ENCODE data around the gene COQ6.
A peak's percentile ranks its signal among the peaks of the same experiment; 100 is the strongest.
"Not testable (repeated sequence)": the region's sequence is repeated elsewhere in the genome, so short reads cannot be mapped to it uniquely, and the experiment has no call there.

Gene COQ6

GRCh38 chr14:73949752-73950734, at the start of gene COQ6, which contains the start of gene FAM161B:
Gene COQ6, plus strand, starts transcription at chr14:73950302. Its CDS starts 31 bp downstream, at chr14:73950333.
Gene FAM161B, minus strand, starts transcription at chr14:73950094. Its CDS starts 68 bp downstream, at chr14:73950026.
- peak; percentile 81 for DNase-seq

- no peak for DNase-seq
Measured at GRCh38 chr14:73903028-73903427, 47.1 kb upstream of the COQ6 start.

DNA sequence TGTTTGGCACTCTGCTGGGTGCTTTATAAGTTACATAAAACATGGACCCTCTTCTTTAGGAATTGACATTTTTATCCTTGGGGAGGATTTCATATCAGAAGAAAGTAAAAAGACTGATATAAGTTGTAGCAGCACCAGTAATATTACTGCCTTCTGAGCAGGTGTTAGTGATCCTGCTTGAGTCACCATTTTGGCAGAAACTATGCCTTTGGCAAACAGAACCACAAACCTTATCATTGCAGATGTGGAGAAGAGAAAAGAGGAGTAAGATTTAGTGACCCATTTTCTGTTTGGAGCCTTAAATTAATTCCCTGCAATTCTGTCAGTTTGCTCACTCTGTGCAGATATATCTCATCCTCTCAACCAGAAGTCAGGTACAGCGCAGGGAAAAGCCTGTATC, 40.4 kb upstream of the COQ6 start:
- no peak for DNase-seq

- no peak for DNase-seq
Measured at GRCh38 chr14:73913256-73913655, 36.8 kb upstream of the COQ6 start.

DNA sequence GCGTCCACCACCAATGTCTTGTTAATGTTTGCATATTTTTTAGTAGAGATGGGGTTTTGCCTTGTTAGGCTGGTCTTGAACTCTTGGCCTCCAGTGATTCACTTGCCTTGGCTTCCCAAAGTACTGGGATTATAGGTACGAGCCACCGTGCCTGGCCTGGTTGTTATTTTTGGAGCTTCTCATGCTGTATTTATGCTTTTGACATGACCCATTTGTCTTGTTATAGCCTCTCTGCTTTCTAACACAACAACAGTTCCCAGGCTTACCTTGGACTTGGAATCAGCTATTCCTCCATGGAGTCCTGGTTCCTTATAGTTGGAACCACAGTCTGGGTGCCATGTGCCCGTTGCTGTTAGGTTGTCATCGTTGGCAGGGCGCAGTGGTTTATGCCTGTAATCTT, 33.8 kb upstream of the COQ6 start:
- no peak for DNase-seq

- not testable (repeated sequence) for DNase-seq
Measured at GRCh38 chr14:73919457-73919856, 30.6 kb upstream of the COQ6 start.

GRCh38 chr14:73924337-73924736, 25.8 kb upstream of the COQ6 start:
- DNase-seq = no peak

GRCh38 chr14:73935666-73936065, 14.4 kb upstream of the COQ6 start:
- no peak for DNase-seq

DNA sequence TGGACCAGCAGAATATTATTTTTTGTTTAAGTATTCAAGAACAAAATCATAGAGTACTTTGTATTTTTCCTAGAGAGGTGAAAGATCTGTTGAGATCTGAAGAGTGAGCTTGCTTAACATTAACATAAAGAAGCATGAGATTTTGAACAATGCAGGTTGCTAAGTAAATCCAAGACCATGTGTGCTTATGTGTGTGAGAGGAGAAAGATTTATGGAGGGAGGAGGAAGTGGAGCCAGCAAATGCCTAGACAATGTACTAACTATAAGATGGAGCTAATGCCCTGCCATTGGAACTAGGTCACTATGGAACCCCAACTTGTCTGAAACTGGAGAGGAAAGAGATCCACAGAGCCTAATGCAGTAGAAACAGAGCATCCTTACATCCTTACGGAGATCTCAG, 13.6 kb upstream of the COQ6 start:
- DNase-seq = no peak

DNA sequence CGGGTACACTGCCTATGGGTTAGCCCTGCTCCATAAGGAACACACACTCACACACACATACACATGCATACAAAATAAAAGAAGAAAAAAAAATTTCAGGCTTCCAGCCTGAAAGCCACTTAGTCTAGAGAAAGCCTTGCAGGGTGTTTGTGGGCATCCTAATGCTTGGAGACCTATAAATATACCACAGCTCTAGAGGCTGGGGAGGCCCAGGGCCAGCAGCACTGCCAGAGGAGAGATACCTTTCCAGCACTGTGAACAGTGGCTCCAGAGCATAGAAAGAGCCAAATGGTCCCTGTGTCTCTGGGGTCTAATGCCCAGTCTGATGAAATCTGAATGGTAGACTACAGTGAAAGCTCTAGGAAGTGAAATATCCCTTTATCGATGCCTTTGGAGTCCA, 13.1 kb upstream of the COQ6 start:
- no peak for DNase-seq

- DNase-seq = no peak
Measured at GRCh38 chr14:73942180-73942579, 7.9 kb upstream of the COQ6 start.

- DNase-seq = no peak
Measured at GRCh38 chr14:73943083-73943482, 7.0 kb upstream of the COQ6 start.

DNA sequence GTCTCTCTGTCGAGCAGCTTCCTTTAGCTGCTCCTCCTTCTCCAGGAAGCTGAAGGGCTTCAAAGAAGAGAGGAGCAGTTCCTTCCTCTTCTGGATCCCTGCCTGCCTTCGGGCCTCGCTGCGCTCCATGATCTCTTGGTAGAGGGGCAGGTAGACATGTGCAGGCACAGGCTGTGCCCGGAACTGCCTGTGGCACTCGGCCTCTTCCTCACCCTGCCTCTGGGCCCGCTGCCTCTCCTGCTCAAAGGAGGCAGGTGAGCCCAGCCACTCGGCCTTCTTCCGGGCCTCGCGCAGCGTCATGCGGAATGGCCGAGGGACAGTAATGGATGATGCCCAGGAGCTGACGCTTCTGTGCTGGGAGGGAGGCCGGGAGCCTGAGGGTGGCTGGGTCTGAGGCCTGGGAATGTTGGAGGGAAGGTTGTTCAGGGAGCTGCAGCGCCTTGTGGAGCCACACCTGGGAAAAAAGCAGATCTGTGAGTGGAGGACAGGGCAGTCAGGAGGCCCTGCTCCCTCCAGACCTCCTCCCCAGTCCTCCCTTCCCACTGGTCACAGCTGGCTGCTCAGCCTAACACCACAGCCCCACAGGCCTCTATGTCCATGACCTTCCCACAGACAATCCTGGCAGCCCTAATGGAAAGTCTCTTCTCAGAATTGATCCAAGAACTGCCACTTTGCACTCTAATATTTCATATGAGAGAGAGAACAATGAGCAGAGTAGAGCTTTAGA, 5.5 kb upstream of the COQ6 start:
- no peak for DNase-seq

GRCh38 chr14:73945159-73945670, 4.9 kb upstream of the COQ6 start:
- DNase-seq = no peak

DNA sequence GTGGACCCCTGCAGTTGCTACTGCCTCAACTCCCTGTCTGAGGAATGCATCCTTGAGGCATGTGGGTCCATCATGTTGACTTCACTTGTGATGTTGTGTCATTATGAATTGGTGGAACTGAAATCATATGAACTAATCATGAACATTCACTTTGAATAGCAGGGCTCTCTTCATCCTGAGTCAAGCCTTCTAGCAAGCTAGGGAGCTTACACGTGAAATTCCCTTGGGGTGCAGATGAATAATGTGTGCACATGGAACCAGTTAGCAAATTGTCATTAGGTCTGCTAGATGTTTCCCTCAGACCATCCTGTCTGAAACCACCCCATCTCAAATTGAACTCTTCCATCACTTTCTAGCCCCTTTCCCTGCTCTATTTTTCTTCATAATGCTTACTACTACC, 3.6 kb downstream of the COQ6 start:
- no peak for DNase-seq

- DNase-seq = no peak
Measured at GRCh38 chr14:73955674-73956073, 5.6 kb downstream of the COQ6 start.

- no peak for DNase-seq
Measured at GRCh38 chr14:73958591-73958990, 8.5 kb downstream of the COQ6 start.

- DNase-seq = no peak
Measured at GRCh38 chr14:73961192-73961591, 11.1 kb downstream of the COQ6 start.

- no peak for DNase-seq
Measured at GRCh38 chr14:73965216-73965615, 15.1 kb downstream of the COQ6 start.

- no peak for DNase-seq
Measured at GRCh38 chr14:73968885-73969284, 18.8 kb downstream of the COQ6 start.

DNA sequence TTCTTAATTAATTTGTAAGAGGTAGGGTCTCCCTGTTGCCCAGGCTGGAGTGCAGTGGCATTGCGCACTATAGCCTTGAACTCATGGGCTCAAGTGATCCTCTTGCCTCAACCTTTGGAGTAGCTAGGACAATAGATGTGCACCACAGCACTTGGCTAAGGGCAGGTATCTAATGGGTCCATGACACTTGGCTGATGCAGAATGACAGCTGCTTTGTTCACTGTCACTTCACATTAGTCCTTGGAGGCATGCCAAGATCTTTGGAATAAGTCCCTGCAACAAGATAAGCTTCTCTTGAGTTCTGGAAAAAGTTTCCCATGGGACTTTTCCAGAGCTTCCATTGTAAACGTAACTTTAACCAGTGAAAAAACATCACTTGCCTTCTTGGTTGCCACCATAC, 23.4 kb downstream of the COQ6 start:
- no peak for DNase-seq

GRCh38 chr14:73976125-73976524, 26.0 kb downstream of the COQ6 start:
- no peak for DNase-seq

- no peak for DNase-seq
Measured at GRCh38 chr14:73977896-73978295, 27.8 kb downstream of the COQ6 start.

- DNase-seq = no peak
Measured at GRCh38 chr14:73988065-73988464, 38.0 kb downstream of the COQ6 start.

All from activated CD8-positive, alpha-beta memory T cell treated with anti-CD3 and anti-CD28 coated beads, Interleukin-2, amount 50 U/mL, for 4 hours (primary cell).